ENCODE data around the gene MACC1.

MACC1 gene

DNA sequence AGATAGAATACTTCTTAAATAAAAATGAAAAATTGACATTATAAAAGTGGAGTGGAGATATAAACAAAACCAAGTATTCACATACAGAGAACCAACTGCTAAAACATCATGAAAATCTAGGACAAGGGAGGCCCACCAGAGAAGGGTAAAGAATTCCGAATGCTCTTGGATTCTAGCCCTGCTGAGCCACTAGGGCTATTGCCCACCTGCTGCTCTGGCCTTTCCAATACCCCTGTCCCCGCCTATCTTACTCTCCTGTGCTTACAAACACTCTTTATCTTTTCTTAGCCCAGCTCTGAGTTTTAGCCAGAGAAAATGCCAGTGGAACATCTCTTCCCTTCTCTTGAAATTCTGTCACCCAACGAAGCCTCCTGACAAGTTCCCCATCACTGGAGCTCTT lies 100.3 kb downstream of the MACC1 start:
- no peak for DNase-seq (ENCODE audit: extremely low read depth, low read depth)
- TF ChIP-seq, protein P1, sequence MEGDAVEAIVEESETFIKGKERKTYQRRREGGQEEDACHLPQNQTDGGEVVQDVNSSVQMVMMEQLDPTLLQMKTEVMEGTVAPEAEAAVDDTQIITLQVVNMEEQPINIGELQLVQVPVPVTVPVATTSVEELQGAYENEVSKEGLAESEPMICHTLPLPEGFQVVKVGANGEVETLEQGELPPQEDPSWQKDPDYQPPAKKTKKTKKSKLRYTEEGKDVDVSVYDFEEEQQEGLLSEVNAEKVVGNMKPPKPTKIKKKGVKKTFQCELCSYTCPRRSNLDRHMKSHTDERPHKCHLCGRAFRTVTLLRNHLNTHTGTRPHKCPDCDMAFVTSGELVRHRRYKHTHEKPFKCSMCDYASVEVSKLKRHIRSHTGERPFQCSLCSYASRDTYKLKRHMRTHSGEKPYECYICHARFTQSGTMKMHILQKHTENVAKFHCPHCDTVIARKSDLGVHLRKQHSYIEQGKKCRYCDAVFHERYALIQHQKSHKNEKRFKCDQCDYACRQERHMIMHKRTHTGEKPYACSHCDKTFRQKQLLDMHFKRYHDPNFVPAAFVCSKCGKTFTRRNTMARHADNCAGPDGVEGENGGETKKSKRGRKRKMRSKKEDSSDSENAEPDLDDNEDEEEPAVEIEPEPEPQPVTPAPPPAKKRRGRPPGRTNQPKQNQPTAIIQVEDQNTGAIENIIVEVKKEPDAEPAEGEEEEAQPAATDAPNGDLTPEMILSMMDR (IDR thresholded peaks at IDR 0.05; ENCODE audit: low read depth, low read length) = no peak

DNA sequence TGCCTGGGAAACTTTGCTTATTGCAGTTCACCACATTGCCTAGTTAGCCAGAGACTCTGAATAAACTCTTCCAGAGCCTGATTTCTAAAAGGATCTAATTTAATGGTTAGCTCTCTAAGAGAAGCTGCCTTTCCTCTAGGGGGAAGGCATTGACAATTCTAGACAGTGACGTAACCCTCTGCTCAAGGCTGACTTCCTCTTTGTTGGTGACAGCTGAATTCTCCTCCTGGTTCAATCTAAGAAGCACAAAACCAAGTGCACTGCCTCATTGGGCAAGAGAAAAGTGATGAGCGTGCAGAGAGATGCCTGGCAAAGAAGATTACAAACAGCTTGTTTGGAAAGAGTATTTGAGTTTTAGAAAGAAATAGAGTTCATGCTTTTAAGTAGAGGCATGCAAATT lies 102.7 kb downstream of the MACC1 start:
- DNase-seq (ENCODE audit: extremely low read depth, low read depth) = no peak
- TF ChIP-seq, protein P1 (IDR thresholded peaks at IDR 0.05; ENCODE audit: low read depth, low read length) = no peak

GRCh38 chr7:20113427-20114027 lies 103.7 kb downstream of the MACC1 start:
- TF ChIP-seq, protein P1 (IDR thresholded peaks at IDR 0.05; ENCODE audit: low read depth, low read length) = no peak
- no peak for DNase-seq (ENCODE audit: extremely low read depth, low read depth)

DNA sequence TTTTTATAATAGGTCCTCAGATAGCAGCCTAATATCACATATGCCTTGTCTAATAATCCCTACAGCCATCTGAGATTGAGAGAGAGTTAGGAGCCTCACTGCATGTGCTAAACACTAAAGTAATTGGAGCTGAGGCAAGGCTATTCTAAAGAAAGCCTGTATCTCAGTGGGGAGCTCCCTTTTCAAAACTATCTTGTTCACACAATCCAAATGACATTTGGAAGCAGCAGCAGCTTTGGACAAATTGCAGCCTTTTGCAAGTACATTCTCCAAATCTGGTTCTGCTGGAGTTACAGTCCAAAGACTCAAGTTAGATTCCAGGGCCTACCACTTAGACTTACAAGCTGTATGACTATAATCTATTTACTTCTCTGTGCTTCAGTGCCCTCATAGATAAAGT lies 104.5 kb downstream of the MACC1 start:
- TF ChIP-seq, protein P1 (IDR thresholded peaks at IDR 0.05; ENCODE audit: low read depth, low read length) = no peak
- DNase-seq (ENCODE audit: extremely low read depth, low read depth) = no peak

GRCh38 chr7:20111821-20112542 lies 105.2 kb downstream of the MACC1 start:
- no peak for DNase-seq (ENCODE audit: extremely low read depth, low read depth)
- TF ChIP-seq, protein P1 (IDR thresholded peaks at IDR 0.05; ENCODE audit: low read depth, low read length) = no peak

DNA sequence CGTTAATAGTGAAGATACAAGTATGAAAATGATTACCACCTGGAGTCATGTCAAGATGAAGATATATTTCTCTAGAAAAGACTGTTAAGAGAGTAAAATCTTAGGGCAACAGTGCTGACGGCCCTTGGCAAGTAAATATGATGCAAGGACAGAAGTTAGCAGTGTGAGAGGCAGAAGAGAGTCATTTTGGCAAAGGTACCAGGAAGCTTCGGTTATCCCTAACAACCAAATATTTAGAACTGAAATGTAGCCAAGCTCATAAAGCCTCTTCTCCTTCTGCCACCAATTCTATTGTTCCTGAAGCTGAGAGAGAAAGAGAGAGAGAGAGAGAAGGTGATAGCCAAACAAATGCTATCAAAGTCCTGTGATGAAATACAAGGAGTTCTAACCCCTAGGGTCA lies 109.6 kb downstream of the MACC1 start:
- TF ChIP-seq, protein P1 (IDR thresholded peaks at IDR 0.05; ENCODE audit: low read depth, low read length) = no peak
- DNase-seq (ENCODE audit: extremely low read depth, low read depth) = no peak

GRCh38 chr7:20104696-20105095 lies 112.5 kb downstream of the MACC1 start:
- no peak for DNase-seq (ENCODE audit: extremely low read depth, low read depth)
- TF ChIP-seq, protein P1 (IDR thresholded peaks at IDR 0.05; ENCODE audit: low read depth, low read length) = no peak
